Measurements from ENCODE around the gene CAPN12. TPM values are rescaled to one million over a fixed set of nuclear protein-coding genes. Genes with fewer than 3 reads are reported as not detected.

The CAPN12 gene
- total RNA-seq, 1 experiment from 2014 or later: not detected

- H3K36me3 Mint-ChIP-seq (ENCODE audit: insufficient read depth, unreplicated experiment): peaks cover 91% of the 10 kb centered on the region
- H3K4me3 Mint-ChIP-seq (ENCODE audit: unreplicated experiment): no peak overlapping the region
- DNase-seq (ENCODE audit: unreplicated experiment): no peak
- H3K27me3 Mint-ChIP-seq (ENCODE audit: insufficient read depth, unreplicated experiment): no peaks in the 10 kb centered on the region
- H3K9me3 Mint-ChIP-seq (ENCODE audit: unreplicated experiment): no peaks in the 10 kb centered on the region
- no TSS peak for BruUV-seq (replicated peaks)
- intact Hi-C loops (cut with micrococcal nuclease): loop anchor here (10.0 kb wide), 1 partner anchor 162 kb away; no protein-coding TSS in a partner anchor
- H3K4me1 Mint-ChIP-seq (ENCODE audit: insufficient read depth, unreplicated experiment): peaks cover 13% of the 10 kb centered on the region
- no peak for TF ChIP-seq CTCF (IDR thresholded peaks at IDR 0.05; ENCODE audit: unreplicated experiment)
- ChIA-PET CTCF (no interaction called here), POLR2A (no interaction called here)
- peak overlapping the region; percentile 4 for H3K27ac Mint-ChIP-seq (ENCODE audit: low read depth, unreplicated experiment)
Measured at GRCh38 chr19:38717051-38717450, 27.2 kb downstream of the CAPN12 start.

GRCh38 chr19:38715555-38715954 lies 28.7 kb downstream of the CAPN12 start:
- no peak overlapping the region for H3K4me3 Mint-ChIP-seq (ENCODE audit: unreplicated experiment)
- H3K27ac Mint-ChIP-seq (ENCODE audit: low read depth, unreplicated experiment): no peak overlapping the region
- BruUV-seq (replicated peaks): no TSS peak
- H3K4me1 Mint-ChIP-seq (ENCODE audit: insufficient read depth, unreplicated experiment): peaks cover 19% of the 10 kb centered on the region
- H3K36me3 Mint-ChIP-seq (ENCODE audit: insufficient read depth, unreplicated experiment): peaks cover 94% of the 10 kb centered on the region
- TF ChIP-seq CTCF (IDR thresholded peaks at IDR 0.05; ENCODE audit: unreplicated experiment): no peak
- DNase-seq (ENCODE audit: unreplicated experiment): no peak
- H3K9me3 Mint-ChIP-seq (ENCODE audit: unreplicated experiment): no peaks in the 10 kb centered on the region
- no peaks in the 10 kb centered on the region for H3K27me3 Mint-ChIP-seq (ENCODE audit: insufficient read depth, unreplicated experiment)
- CTCF ChIA-PET: interaction anchor here (1.0 kb wide), 1 partner anchor 14 kb away, joined by 3 read pairs; no protein-coding TSS in a partner anchor
- POLR2A ChIA-PET: interaction anchor here (0.6 to 6.0 kb wide), 3 partner anchors 60 to 123 kb away, joined by 3 to 38 read pairs (median 4); partner anchors contain the start of gene ACTN4
- intact Hi-C loops (cut with micrococcal nuclease): loop anchor here (10.0 kb wide), 1 partner anchor 161 kb away; no protein-coding TSS in a partner anchor

- DNase-seq (ENCODE audit: unreplicated experiment): no peak
- Mint-ChIP-seq H3K36me3 (ENCODE audit: insufficient read depth, unreplicated experiment) (peaks cover 98% of the 10 kb centered on the region), H3K27me3 (ENCODE audit: insufficient read depth, unreplicated experiment) (no peaks in the 10 kb centered on the region), H3K4me3 (ENCODE audit: unreplicated experiment) (no peak overlapping the region), H3K9me3 (ENCODE audit: unreplicated experiment) (no peaks in the 10 kb centered on the region), H3K27ac (ENCODE audit: low read depth, unreplicated experiment) (no peak overlapping the region), H3K4me1 (ENCODE audit: insufficient read depth, unreplicated experiment) (peaks cover 20% of the 10 kb centered on the region)
- ChIA-PET CTCF (interaction anchor here (1.1 to 1.4 kb wide), 2 partner anchors 11 to 14 kb away, joined by 3 to 4 read pairs; no protein-coding TSS in a partner anchor), POLR2A (interaction anchor here (0.7 to 6.0 kb wide), 2 partner anchors 11 to 66 kb away, joined by 3 to 38 read pairs; partner anchors contain the start of gene ACTN4)
- BruUV-seq (replicated peaks): no TSS peak
- no peak for TF ChIP-seq CTCF (IDR thresholded peaks at IDR 0.05; ENCODE audit: unreplicated experiment)
- intact Hi-C loops (cut with micrococcal nuclease): loop anchor here (10.0 kb wide), 1 partner anchor 160 kb away; no protein-coding TSS in a partner anchor
Measured at GRCh38 chr19:38714354-38714778, 29.9 kb downstream of the CAPN12 start.

DNA sequence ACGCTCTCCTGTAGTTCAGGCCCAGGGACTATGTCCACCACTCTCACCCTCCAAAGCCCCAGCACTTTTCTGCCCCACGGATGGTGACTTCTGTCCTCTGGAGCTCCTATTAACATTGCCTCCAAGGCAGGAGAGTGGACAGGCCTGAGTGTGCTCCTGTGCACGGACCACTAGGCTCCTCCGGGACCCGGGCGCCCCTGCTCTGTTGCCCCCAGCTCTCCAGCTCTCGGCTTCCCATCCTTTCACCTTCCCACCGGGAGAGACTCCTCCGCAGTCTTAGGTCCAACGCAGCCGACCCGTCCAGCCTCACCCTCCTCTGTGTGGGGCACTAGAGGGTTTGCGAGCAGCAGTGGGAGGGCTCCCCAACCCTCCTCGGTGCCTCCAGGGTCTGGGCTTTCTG lies 30.4 kb downstream of the CAPN12 start:
- no peak for TF ChIP-seq CTCF (IDR thresholded peaks at IDR 0.05; ENCODE audit: unreplicated experiment)
- ChIA-PET CTCF (interaction anchor here (0.9 to 1.4 kb wide), 2 partner anchors 14 to 169 kb away, joined by 3 to 4 read pairs; no protein-coding TSS in a partner anchor), POLR2A (interaction anchor here (6.0 kb wide), 1 partner anchor 65 kb away, joined by 38 read pairs; the partner anchor contains the start of gene ACTN4)
- Mint-ChIP-seq H3K9me3 (ENCODE audit: unreplicated experiment) (no peaks in the 10 kb centered on the region), H3K27me3 (ENCODE audit: insufficient read depth, unreplicated experiment) (no peaks in the 10 kb centered on the region), H3K4me3 (ENCODE audit: unreplicated experiment) (peak overlapping the region; percentile 12), H3K27ac (ENCODE audit: low read depth, unreplicated experiment) (no peak overlapping the region), H3K4me1 (ENCODE audit: insufficient read depth, unreplicated experiment) (peaks cover 15% of the 10 kb centered on the region), H3K36me3 (ENCODE audit: insufficient read depth, unreplicated experiment) (peaks cover 95% of the 10 kb centered on the region)
- no peak for DNase-seq (ENCODE audit: unreplicated experiment)
- BruUV-seq (replicated peaks): no TSS peak
- intact Hi-C loops (cut with micrococcal nuclease): loop anchor here (10.0 kb wide), 1 partner anchor 159 kb away; no protein-coding TSS in a partner anchor
